ENCODE measurements around the gene TCF7L1.
"Not testable (repeated sequence)": the region's sequence is repeated elsewhere in the genome, so short reads cannot be mapped to it uniquely, and the experiment has no call there.

TCF7L1 gene

DNA sequence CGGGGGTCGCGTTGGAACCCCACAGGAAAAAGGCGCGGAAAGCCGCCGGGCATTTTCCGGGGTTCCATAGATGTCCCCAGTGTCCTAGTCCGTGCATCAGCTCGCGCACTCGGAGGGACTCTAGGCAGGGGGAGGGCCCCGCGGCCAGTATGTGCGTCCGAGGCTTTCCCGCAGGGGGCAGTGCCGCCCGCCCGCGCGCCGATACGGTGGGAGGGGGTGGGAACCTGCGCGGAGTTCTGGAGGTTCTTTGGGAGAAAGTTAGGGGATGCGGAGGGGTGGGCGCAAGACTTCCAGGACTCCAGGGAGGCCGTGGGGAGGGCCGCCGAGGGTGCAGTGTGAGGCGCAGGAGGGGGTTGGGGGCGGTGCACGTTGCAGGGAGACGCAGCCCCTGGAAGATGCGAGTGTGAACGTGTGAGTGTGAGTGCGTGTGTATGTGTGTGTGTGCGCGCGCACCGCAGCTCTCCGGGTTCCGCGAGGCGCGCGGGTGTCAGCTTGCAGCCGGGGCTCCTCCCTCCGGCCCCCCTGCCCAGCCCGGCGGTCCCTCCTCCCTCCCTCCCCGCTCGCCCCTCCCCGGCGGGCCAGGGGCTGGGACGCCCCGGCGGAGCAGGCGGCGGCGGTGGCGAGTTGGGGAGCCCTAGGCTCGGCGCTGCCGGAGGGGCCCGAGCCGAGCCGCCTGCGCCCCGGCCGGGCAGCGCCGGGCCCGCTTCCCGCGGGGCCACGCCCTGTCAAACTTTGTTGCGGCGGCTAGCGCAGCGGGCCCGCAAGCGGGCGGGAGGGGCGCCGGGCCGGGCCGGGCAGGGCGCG is at the start of gene TCF7L1:
TSS of gene TCF7L1 (plus strand) at position 559 of the 804 bp plus-strand sequence. CDS start 293 bp downstream, outside the sequence.
- no peak for DNase-seq (ENCODE audit: low read depth)

- no peak for DNase-seq (ENCODE audit: low read depth)
These were observed 47.6 kb upstream of the TCF7L1 start for GRCh38 chr2:85085563-85085962.

DNA sequence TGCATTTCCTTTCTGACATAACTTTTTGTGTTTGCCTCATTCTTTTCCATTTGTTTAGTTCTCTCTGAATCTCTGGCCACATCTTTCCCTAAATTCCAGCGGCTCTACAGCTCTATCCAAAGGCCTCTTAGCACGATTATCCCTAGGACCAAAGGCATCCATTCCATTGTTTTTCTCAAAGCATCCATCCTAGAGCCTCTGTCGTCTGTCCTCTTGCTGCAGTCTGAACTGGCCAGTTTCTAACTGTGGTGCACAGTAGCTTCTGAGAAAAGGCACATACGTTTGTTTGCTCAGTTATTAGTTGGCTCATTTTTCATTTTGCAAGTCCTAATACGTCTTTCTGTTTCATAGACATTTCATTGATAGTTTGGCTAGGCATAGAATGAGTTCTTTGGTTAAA is 45.7 kb upstream of the TCF7L1 start:
- no peak for DNase-seq (ENCODE audit: low read depth)

DNA sequence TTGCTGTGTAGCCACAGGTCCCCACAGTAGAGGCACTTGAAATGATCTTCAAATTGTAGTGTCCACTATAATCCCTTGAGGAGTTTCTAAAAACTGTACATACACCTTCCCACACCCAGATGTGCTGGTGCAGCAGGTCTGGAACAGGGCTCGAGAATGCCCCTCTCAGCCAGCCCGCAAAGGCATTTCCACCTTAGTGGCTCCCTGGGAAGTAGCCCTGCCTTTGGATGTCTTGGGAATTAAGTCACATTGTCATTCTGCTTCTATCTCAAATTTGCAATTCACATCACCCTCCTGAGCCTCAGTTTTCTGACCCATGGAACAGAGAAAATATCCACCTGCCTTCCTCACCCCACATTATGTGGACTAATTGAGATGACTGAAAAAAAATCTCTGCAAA is 44.3 kb upstream of the TCF7L1 start:
- DNase-seq (ENCODE audit: low read depth): no peak

GRCh38 chr2:85089585-85089984 is 43.6 kb upstream of the TCF7L1 start:
- no peak for DNase-seq (ENCODE audit: low read depth)

DNA sequence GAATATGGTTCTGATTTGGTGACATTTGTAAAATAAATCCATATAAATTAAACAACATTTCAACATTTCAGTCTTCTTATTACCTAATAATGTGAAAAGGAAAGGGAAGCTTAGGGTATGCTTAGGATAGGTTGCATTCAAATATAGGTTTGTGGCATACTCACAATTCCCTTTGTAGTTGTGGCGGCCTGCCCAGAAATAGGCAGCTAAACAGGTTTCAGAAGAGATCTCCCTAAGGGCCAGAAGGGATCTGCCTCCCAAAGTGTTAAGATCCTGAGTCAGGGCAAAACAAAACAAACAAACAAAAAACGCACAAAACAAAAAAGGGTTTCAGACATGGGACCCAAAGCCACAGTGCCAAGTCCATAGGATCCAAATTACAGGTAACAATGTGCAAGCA is 41.4 kb upstream of the TCF7L1 start:
- no peak for DNase-seq (ENCODE audit: low read depth)

DNA sequence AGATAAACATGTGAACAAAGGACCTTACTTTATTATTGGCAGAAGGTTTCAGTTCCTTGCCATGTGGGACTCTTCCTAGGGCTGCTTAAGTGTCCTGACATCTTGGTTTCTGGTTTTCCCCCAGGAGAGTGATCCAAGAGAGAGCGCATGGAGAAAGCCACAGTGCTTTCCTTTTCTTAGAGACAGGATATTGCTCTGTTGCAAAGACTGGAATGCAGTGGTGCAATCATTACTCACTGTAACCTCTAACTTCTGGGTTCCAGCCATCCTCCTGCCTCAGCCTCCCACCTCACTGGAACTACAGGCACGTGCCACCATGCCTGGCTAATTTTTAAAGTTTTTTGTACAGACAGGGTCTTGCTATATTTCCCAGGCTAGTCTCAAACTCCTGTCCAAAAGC is 38.1 kb upstream of the TCF7L1 start:
- no peak for DNase-seq (ENCODE audit: low read depth)

DNA sequence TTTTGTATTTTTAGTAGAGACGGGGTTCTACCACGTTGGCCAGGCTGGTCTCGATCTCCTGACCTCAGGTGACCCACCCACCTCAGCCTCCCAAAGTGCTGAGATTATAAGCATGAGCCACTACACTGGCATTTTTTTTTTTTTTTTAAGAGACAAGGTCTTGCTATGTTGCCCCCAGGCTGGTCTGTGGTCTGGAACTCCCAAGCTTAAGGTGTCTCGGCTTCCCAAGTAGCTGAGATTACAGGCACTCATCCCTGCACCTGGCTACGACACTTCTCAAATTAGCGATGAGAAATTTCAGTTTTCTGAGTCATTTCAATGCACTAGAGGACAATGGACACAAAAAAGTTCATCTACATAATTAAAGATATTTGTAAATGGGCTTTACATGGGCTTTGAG is 36.6 kb upstream of the TCF7L1 start:
- DNase-seq (ENCODE audit: low read depth): no peak

GRCh38 chr2:85104228-85104627 is 29.0 kb upstream of the TCF7L1 start:
- DNase-seq (ENCODE audit: low read depth): no peak

GRCh38 chr2:85106489-85107180 is 26.6 kb upstream of the TCF7L1 start:
- DNase-seq (ENCODE audit: low read depth): no peak

DNA sequence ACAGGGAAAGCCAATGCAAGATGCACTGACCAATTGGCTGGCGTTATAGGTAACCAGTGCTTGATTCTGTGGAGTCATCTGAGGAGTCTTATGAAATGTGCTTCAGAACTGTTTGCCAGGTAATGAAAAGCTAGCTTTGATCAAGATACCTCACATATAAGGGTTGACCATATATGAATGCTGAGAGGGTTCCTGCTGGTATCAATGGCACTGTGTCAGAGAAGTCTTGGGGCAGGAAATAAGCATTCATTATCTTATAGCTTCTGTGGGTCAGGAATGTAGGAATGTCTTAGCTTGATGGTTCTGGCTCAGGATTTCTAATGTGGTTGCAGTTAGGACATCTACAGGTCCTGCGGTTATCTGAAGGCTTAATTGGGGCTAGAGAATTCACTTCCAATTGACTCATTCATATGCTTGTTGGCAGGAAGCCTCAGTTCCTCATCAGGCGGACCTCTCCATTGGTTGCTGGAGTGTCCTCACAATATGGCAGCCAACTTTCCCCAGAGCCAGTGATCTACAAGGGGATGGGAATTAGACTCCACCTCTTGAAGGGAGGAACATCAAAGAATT is 22.1 kb upstream of the TCF7L1 start:
- no peak for DNase-seq (ENCODE audit: low read depth)

DNA sequence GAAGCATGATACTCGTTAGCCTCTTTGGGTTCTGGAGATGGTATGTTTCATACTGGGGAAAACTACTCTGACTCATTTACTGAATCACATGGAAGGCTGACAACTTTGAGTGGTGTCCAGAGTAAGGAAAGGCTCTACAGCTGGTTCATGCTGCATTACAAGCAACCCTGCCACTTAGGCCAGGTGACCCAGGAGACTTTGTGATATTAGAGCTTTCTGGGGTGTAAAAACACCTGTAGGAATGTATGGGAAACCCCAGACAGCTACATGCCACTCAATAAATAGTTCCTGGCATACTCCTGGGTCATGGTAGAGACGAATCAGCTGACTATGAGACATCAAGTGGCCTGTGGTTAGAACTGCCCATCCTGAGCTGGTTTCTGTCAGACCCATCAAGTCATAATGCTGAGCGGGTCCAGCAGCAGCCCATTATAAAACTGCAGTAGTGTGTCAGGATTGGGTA is 21.3 kb upstream of the TCF7L1 start:
- DNase-seq (ENCODE audit: low read depth): no peak

- DNase-seq (ENCODE audit: low read depth): no peak
These were observed 20.1 kb upstream of the TCF7L1 start for GRCh38 chr2:85112906-85113625.

DNA sequence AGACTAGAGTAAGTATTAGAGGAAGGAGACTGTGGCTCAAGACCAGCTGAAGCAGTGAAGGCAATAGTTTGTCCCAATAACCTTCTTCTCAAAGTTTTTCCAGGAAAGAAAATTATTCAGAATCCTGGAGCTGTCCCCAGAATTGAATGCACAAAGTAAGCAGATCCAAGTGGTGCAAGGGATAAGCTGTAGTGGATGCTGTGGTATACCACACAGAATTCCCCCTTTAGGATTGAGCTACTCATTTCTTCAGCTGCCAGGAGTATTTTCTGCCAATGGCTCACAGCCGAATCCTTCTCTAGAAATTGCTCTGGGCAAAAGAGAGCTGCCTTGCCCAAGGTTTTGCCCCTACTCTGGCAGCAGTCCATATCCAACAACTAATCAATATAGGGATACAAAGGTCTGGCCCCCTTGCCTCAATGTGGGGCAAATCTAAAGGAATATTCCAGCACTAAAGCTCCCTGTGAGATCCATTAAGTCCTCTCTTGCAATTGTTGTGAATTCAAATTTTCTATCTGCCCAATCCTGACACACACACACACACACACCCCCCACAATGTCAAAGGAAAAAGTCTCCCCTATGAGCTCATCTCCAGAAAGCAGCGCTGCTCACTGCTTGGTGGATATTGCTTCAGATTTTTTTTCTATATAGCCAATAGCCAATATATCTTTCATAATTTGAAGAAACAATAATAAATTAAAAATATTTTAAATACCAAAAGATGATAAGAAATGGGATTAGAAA is 18.4 kb upstream of the TCF7L1 start:
- no peak for DNase-seq (ENCODE audit: low read depth)

GRCh38 chr2:85116207-85116606 is 17.0 kb upstream of the TCF7L1 start:
- no peak for DNase-seq (ENCODE audit: low read depth)

GRCh38 chr2:85119900-85120299 is 13.3 kb upstream of the TCF7L1 start:
- no peak for DNase-seq (ENCODE audit: low read depth)

DNA sequence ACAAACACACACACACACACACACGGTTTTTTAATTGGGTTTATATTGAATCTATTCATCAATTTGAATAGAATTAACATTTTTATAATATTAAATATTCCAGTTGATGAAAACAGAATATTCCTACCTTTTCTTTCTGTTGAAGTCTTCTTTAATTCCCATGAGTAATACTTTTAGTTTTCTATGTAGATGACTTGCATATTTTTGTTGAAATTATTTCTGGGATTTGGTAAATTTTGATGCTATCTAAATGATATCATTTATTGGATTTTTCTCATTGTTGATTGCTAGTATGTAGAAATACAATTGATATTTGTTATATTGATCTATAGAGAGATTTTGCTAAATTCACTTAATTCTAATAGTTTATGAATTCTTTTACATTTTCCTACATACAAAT is 12.8 kb upstream of the TCF7L1 start:
- DNase-seq (ENCODE audit: low read depth): no peak

DNA sequence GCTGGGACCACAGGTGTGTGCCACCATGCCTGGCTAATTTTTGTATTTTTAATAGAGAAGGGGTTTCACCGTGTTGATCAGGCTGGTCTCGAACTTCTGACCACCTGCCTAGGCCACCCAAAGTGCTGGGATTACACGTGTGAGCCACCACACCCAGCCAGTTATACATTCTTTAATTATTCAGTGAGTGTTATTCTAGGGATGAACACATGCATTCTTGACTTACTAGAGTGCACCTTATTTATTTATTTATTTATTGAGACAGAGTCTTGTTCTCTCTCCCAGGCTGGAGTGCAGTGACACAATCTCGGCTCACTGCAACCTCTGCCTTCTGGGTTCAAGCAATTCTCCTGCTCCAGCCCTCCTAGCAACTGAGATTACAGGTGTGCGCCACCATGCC is 6.7 kb upstream of the TCF7L1 start:
- not testable (repeated sequence) for DNase-seq (ENCODE audit: low read depth)

DNA sequence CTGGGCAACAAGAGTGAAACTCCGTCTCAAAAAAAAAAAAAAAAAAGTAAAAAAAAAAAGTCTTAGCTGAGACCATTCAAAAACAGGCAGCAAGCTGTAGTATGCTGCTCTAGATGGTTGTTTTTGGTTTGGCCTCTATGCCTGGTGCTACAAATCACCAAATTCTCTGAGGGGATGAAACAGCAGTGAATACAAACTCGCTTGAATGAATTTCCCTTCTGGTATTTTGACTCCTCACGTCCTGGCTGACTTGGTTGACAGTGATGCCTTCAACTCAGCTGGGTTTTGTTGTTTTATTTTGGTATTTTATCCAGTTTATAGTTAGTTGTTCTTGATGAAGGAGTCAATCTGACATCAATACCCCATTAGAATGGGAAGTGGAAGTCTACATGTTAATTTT is 3.3 kb upstream of the TCF7L1 start:
- no peak for DNase-seq (ENCODE audit: low read depth)

DNA sequence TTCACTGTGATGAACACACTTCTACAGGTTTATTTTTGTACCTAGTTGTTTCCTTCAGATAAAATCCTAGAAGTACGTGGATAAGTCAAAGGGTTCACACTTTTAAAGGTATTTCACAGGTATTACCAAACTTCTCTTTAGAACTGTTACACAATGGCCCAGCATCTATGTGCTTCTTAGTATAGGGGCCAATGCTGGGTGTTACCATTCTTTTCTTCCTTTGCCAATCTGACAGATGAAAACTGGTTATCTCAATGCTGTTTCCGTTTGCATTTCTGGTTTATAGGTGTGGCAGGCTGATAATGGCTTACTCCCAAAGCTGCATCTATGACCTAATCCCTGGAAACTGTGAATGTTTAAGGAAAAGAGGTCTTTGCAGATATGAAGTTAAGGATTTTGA is 2.8 kb upstream of the TCF7L1 start:
- no peak for DNase-seq (ENCODE audit: low read depth)

DNA sequence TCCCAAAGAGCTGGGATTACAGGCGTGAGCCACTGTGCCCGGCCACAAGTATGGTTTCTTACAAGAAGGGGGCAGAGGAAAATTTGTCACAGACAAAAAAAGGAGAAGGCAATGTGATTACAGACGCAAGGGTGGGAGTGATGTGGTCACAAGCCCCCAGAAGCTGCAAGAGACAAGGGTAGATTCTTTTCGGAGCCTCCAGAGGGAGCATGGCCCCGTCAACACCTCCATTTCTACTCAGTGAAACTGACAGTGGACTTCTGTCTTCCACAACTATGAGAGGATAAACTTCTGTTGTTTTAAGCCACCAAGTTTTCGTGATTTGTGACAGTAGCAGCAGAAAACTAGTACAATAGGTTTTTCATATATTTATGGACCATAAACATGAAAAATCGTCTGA is 2.1 kb upstream of the TCF7L1 start:
- no peak for DNase-seq (ENCODE audit: low read depth)

GRCh38 chr2:85132397-85132796 is 795 bp upstream of the TCF7L1 start:
- DNase-seq (ENCODE audit: low read depth): no peak
